Measurements from ENCODE around the gene ONECUT3.

The ONECUT3 gene

DNA sequence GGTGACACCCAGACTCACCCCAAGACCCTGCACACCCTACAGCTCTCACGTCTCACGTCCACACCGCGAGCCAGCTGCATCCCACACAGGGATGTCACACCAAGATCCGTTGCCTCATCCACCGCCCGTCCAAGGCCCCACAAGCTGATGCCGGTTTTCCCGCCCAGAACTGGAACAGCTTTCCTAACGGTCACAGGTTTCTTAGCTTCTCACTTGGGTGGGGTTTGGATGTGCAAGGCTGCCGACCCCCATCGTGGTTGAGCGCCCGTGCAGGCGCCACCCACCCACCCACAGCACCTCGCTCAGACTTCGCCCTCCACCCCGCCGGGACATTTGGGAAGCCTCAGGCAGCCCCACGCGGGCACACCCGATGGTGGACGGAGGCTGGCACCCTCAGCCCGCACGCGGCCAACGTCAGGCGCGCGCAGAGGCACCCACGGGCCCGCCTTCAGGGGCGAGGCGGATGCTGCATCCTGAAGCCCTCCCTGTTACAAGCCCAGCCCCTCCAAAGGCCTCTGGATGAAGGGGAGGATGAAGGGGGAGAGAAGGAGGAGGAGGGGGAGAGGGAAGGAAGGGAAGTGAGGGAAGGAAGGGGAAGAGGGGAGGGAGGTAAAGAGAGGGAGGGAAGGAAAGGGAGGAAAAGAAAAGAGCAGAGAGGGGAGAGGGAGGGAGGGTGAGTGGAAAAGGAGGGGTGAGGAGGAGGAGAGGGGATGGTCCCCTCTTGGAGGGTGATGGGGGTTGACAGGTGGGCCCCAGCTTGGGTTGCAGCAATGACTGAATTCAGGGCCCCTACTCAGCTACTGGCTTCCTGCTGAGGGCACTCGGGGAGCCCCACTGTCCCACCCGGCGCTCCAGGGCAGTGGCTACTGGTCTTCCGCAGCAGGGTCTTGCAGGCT is 12.8 kb downstream of the ONECUT3 start:
- no peak for DNase-seq (ENCODE audit: low read depth)
- no peak overlapping the region for H3K4me3 ChIP-seq (ENCODE audit: control insufficient read depth, low read depth, low read length)
- TF ChIP-seq, protein P1, sequence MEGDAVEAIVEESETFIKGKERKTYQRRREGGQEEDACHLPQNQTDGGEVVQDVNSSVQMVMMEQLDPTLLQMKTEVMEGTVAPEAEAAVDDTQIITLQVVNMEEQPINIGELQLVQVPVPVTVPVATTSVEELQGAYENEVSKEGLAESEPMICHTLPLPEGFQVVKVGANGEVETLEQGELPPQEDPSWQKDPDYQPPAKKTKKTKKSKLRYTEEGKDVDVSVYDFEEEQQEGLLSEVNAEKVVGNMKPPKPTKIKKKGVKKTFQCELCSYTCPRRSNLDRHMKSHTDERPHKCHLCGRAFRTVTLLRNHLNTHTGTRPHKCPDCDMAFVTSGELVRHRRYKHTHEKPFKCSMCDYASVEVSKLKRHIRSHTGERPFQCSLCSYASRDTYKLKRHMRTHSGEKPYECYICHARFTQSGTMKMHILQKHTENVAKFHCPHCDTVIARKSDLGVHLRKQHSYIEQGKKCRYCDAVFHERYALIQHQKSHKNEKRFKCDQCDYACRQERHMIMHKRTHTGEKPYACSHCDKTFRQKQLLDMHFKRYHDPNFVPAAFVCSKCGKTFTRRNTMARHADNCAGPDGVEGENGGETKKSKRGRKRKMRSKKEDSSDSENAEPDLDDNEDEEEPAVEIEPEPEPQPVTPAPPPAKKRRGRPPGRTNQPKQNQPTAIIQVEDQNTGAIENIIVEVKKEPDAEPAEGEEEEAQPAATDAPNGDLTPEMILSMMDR (IDR thresholded peaks at IDR 0.05; ENCODE audit: control insufficient read depth, insufficient read depth, low read depth, low read length, missing control alignments) = no peak

DNA sequence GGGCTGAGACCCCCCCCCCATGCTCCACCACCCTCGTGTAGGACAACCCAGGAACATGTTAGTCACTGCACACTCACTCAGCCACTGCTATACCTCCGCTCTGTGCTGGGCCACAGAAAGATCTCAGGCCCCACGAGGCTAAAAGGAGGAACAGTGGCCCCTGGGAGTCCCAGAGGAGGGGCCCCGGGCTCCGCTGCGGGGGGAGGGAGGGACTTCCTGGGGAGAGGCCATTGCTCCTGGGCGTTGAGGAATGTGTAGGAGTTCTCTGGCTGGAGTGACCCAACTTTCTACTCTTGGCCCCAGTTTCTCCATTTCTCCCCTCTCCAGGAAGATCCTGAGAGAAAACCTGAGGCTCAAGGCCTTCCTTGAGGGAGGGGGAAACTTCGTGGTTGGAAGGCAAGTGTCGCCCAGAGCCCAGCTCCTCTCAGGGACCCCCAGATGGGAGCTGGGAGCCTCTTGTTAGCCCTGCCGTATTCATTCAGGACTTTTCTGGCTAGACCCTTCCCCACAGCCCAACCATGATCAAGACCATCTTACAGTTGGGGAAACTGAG is 13.6 kb downstream of the ONECUT3 start:
- DNase-seq (ENCODE audit: low read depth) = no peak
- TF ChIP-seq, protein P1 (IDR thresholded peaks at IDR 0.05; ENCODE audit: control insufficient read depth, insufficient read depth, low read depth, low read length, missing control alignments) = no peak
- no peak overlapping the region for H3K4me3 ChIP-seq (ENCODE audit: control insufficient read depth, low read depth, low read length)

DNA sequence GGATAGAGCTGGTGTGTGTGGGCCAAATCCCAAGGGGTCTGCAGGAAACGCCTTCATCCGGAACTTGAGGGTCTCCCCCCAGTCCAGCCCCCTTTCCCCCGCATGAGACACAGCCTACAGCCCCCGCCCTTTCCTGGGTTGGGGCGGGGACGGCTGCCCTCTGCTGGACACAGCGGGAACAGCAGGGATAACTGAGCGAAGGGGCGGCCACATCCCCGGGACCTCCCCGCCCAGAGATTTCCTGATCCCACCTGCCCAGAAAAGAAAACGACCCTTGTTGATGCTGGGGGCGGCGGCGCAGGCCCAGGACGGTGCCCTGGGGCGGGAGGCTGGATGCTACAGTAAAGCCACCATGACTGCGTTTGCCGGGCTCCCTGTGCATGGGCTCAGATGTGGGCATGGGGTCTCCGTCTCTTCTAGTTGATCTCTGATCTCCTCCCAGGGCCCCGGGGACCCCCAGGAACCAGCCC is 14.2 kb downstream of the ONECUT3 start:
- no peak for DNase-seq (ENCODE audit: low read depth)
- no peak overlapping the region for H3K4me3 ChIP-seq (ENCODE audit: control insufficient read depth, low read depth, low read length)
- TF ChIP-seq, protein P1 (IDR thresholded peaks at IDR 0.05; ENCODE audit: control insufficient read depth, insufficient read depth, low read depth, low read length, missing control alignments) = peak; percentile 99

DNA sequence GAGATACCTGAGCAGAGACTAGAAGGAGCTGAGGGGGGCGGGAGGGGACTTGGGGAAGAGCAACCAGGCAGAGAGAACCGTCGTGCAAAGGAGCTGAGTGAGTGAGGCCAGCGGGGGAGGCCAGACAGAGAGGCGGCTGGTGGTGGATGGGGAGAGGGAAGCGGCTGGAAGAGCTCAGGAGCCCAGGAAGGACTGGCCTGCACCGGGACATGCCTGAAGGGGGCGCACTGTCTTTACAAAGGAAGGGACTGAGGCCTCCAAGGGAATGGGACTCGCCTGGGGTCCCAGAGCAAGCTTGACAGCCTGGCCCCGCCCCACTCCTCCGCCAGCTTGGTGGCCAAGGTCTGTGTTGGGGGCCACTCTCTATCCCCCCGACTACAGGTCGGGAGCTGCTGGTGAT is 14.9 kb downstream of the ONECUT3 start:
- no peak overlapping the region for H3K4me3 ChIP-seq (ENCODE audit: control insufficient read depth, low read depth, low read length)
- DNase-seq (ENCODE audit: low read depth) = no peak
- TF ChIP-seq, protein P1 (IDR thresholded peaks at IDR 0.05; ENCODE audit: control insufficient read depth, insufficient read depth, low read depth, low read length, missing control alignments) = peak; percentile 42

DNA sequence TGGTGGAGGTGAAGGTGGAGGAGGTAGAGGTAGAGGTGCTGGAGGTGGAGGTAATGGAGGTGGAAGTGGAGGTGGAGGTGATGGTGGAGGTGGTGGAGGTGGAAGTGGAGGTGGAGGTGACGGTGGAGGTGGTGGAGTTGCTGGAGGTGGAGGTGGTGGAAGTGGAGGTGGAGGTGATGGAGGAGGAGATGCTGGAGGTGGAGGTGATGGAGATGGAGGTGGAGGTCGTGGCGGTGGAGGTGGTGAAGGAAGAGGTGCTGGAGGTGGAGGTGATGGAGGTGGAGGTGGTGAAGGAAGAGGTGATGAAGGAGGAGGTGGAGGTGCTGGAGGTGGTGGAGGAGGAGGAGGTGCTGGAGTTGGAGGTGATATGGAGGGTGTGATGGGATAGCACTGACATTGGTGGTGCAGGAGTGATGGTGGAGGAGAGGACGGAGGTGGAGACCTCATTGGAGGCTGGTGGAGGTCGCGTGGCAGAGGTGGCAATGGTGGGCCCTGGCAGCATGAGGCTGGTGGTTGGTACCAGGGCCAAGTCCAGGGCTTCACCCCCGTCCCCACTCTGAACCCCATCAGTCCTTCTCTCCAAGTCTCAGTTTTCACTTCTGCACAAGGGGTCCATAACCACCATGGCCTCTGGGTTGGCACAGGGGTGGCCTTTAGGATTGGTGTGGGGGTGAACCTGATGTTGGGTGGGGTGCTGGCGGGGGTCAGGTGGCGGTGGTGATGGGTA is 15.8 kb downstream of the ONECUT3 start:
- no peak for DNase-seq (ENCODE audit: low read depth)
- H3K4me3 ChIP-seq (ENCODE audit: control insufficient read depth, low read depth, low read length) = no peak overlapping the region
- TF ChIP-seq, protein P1 (IDR thresholded peaks at IDR 0.05; ENCODE audit: control insufficient read depth, insufficient read depth, low read depth, low read length, missing control alignments) = no peak

DNA sequence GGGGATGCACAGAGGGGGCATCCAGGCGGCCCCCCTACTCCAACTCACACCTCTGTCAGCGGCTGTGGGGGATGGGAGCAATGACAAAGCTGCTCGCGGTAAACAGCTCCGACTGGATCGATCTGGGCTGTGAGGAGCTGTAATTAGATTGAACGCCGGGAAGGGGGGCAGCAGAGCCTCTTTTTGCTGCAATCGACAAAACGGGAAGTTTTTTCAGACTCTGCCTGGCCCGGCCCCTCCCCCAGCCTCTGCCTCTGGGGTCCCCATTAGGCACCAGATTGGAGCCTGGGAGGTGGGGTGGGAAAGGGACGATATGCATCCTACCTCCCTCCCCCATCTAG is 16.3 kb downstream of the ONECUT3 start:
- DNase-seq (ENCODE audit: low read depth) = no peak
- TF ChIP-seq, protein P1 (IDR thresholded peaks at IDR 0.05; ENCODE audit: control insufficient read depth, insufficient read depth, low read depth, low read length, missing control alignments) = no peak
- no peak overlapping the region for H3K4me3 ChIP-seq (ENCODE audit: control insufficient read depth, low read depth, low read length)
